ENCODE data around the gene MAP4K2.

GRCh38 chr11:64833198-64833502, 30.1 kb upstream of the MAP4K2 start:
- no peak for TF ChIP-seq CTCF (IDR thresholded peaks at IDR 0.05)
- no peak for TF ChIP-seq POLR2A (IDR thresholded peaks at IDR 0.05)

Data from uterus (tissue), 2 donors.